Epithelial cell of esophagus (primary cell): ENCODE measurements around the gene ZNF74.

Source experiments
- DNase-seq: peaks from one replicate; pipeline ENCODE4 v3.0.0; 2010; ENCODE audit warnings: low read depth
- H3K4me3 ChIP-seq: 2 replicates; pipeline ENCODE4 v1.5.1; 2011; ENCODE audit warnings: mild to moderate bottlenecking, low read length, control low read depth
- TF ChIP-seq, protein P1 (sequence below): IDR thresholded peaks from 2 replicates; pipeline ENCODE4 v1.5.1; 2011; ENCODE audit warnings: low read depth, mild to moderate bottlenecking, low read length, control low read depth, inconsistent platforms; ENCODE audit not compliant: insufficient read depth; ENCODE audit errors: missing control alignments

The ZNF74 gene

GRCh38 chr22:20399866-20400605 lies 6.1 kb downstream of the ZNF74 start:
- TF ChIP-seq, protein P1, sequence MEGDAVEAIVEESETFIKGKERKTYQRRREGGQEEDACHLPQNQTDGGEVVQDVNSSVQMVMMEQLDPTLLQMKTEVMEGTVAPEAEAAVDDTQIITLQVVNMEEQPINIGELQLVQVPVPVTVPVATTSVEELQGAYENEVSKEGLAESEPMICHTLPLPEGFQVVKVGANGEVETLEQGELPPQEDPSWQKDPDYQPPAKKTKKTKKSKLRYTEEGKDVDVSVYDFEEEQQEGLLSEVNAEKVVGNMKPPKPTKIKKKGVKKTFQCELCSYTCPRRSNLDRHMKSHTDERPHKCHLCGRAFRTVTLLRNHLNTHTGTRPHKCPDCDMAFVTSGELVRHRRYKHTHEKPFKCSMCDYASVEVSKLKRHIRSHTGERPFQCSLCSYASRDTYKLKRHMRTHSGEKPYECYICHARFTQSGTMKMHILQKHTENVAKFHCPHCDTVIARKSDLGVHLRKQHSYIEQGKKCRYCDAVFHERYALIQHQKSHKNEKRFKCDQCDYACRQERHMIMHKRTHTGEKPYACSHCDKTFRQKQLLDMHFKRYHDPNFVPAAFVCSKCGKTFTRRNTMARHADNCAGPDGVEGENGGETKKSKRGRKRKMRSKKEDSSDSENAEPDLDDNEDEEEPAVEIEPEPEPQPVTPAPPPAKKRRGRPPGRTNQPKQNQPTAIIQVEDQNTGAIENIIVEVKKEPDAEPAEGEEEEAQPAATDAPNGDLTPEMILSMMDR = no peak
- no peak overlapping the region for H3K4me3 ChIP-seq

DNA sequence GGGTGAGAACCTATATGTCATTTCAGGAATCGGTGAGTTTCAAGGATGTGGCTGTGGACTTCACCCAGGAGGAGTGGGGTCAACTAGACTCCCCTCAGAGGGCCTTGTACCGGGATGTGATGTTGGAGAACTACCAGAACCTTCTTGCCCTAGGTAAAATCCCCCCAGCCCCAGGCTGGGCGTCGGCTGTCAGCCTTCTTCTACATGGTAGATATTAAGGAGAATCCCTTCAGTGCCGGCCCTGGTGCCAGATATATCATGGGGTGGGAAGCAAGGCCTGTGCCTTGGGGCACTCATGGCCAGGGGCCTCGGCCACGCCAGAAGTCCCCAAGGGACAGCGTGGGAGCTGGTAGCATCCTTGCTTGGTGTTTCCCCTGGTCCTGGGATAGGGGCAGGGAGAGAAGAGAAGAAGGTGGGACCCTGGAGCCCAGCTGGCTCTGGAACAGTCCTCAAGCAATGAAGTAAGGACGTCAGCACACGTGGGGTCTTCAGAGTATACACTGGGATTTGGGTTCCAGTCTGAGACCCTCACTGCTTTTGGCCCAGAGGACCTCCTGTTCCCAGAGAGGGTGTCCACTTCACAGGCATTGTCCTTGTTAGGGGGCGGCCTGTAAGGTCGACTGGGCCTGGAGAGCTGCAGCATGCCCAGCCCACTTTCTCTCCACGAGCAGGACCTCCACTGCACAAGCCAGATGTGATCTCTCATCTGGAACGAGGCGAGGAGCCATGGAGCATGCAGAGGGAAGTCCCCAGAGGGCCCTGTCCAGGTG lies 6.8 kb downstream of the ZNF74 start:
- DNase-seq = no peak
- H3K4me3 ChIP-seq = no peak overlapping the region
- TF ChIP-seq, protein P1 = no peak

More at GRCh38 chr22:20399866-20400605, 6.1 kb downstream of the ZNF74 start:
- no peak for DNase-seq

DNA sequence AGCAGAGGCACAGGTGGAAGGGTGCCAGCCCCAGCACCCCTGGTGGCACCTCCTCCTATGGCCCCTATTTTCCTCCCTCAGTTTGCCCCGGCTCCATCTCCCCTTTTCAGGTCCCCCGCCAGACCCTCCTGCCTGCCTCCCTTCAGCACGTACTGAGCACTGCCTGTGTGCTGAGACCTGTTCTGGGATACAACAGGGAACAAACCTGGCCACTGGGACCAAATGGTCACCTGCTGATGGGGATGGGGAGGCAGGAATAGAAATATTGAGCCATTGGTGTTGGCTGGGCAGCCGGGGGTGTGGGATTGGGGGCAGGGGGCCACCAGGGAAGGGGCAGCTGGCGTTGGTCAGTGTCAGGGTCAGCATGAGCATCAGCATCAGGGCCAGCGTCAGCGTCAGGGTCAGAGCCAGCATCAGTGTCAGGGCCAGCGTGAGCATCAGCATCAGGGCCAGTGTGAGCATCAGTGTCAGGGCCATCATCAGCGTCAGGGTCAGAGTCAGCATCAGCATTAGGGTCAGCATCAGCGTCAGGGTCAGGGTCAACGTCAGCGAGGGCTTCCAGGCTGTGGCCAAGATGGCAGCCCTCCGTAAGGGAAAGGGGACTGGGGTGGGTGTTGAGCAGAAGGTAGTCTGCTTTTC lies 7.5 kb downstream of the ZNF74 start:
- TF ChIP-seq, protein P1 = no peak
- no peak overlapping the region for H3K4me3 ChIP-seq
- no peak for DNase-seq

GRCh38 chr22:20402960-20403778 lies 9.2 kb downstream of the ZNF74 start:
- H3K4me3 ChIP-seq = no peak overlapping the region
- DNase-seq = no peak
- TF ChIP-seq, protein P1 = no peak

GRCh38 chr22:20403779-20404140 lies 9.8 kb downstream of the ZNF74 start:
- TF ChIP-seq, protein P1 = no peak
- no peak for DNase-seq
- no peak overlapping the region for H3K4me3 ChIP-seq

GRCh38 chr22:20404881-20405280 lies 10.9 kb downstream of the ZNF74 start:
- TF ChIP-seq, protein P1 = no peak
- no peak for DNase-seq

More at GRCh38 chr22:20404881-20405280, 10.9 kb downstream of the ZNF74 start:
- H3K4me3 ChIP-seq = no peak overlapping the region
